ENCODE results near the gene NDFIP1. TPM values are rescaled to one million over a fixed set of nuclear protein-coding genes. Genes with fewer than 3 reads are reported as not detected.

NDFIP1 gene
- total and polyA plus RNA-seq, 2 of the 8 experiments (the other 6 are each of a cell fraction or from before 2014, with no cell fraction given): 8.8 to 27.1 TPM

GRCh38 chr5:142200387-142200786, 91.8 kb downstream of the NDFIP1 start:
- H3K18ac ChIP-seq (ENCODE audit: extremely low read depth, low read length): no peak overlapping the region
- H2BK15ac ChIP-seq (ENCODE audit: low read length): peak overlapping the region; percentile 83; the same call in 1 of the 2 replicates
- H3K23ac ChIP-seq (ENCODE audit: insufficient read length): no peak overlapping the region
- no peak overlapping the region for H2BK120ac ChIP-seq (replicated peaks; ENCODE audit: low read depth, low read length)
- peaks cover 0 to 2% (median 0%) of the 10 kb centered on the region in 4 experiments; a peak in 1 of 7 replicates for H3K27me3 ChIP-seq (replicated peaks in 1 of 4; ENCODE audit: control insufficient read depth in 3 of 4, extremely low read depth in 1 of 4, insufficient read depth in 3 of 4, low read length in 3 of 4)
- H2BK20ac ChIP-seq (ENCODE audit: low read length): peak overlapping the region; percentile 55; the same call in 1 of the 2 replicates
- H3K14ac ChIP-seq (ENCODE audit: insufficient read length): no peak overlapping the region
- H4K8ac ChIP-seq (ENCODE audit: extremely low read depth, insufficient read depth, low read length): no peak overlapping the region
- H2AK5ac ChIP-seq (ENCODE audit: low read depth, low read length): no peak overlapping the region
- H4K91ac ChIP-seq (replicated peaks; ENCODE audit: insufficient read length, low read length): peak overlapping the region; percentile 8
- peaks cover 0 to 3% (median 1%) of the 10 kb centered on the region in 4 experiments; a peak in 6 of 7 replicates for H3K4me1 ChIP-seq (replicated peaks in 1 of 4; ENCODE audit: control insufficient read depth in 3 of 4, insufficient read depth in 4 of 4, low read length in 3 of 4)
- no peak overlapping the region for H3K4ac ChIP-seq (replicated peaks; ENCODE audit: insufficient read length, low read depth, low read length)
- no peak overlapping the region for H3K4me2 ChIP-seq (ENCODE audit: insufficient read depth in 1 of 2, low read depth in 2 of 2, low read length in 2 of 2)
- no peaks in the 10 kb centered on the region for H4K20me1 ChIP-seq (replicated peaks in 1 of 2; ENCODE audit: control insufficient read depth in 1 of 2, insufficient read depth in 2 of 2, low read length in 2 of 2)
- TF ChIP-seq YY1 (IDR thresholded peaks at IDR 0.05; ENCODE audit: low read depth, low read length): no peak
- no peak for TF ChIP-seq GABPA (IDR thresholded peaks at IDR 0.05; ENCODE audit: borderline replicate concordance, insufficient read depth, low read length)
- TF ChIP-seq ZNF274 (IDR thresholded peaks at IDR 0.05; ENCODE audit: borderline replicate concordance, extremely low read depth, low read length): no peak
- no peak for TF ChIP-seq CEBPB (IDR thresholded peaks at IDR 0.05; ENCODE audit: low read depth, low read length)
- TF ChIP-seq EP300 (IDR thresholded peaks at IDR 0.05; ENCODE audit: borderline replicate concordance in 1 of 2, low read depth in 2 of 2, low read length in 2 of 2): no peak
- no peak for TF ChIP-seq NANOG (IDR thresholded peaks at IDR 0.05; ENCODE audit: insufficient read depth, low read depth, low read length, poor library complexity, severe bottlenecking)
- no peak for TF ChIP-seq GTF2F1 (IDR thresholded peaks at IDR 0.05; ENCODE audit: borderline replicate concordance, low read depth, low read length)
- TF ChIP-seq RFX5 (IDR thresholded peaks at IDR 0.05; ENCODE audit: borderline replicate concordance, low read depth, low read length): no peak
- no peak for TF ChIP-seq SRF (IDR thresholded peaks at IDR 0.05; ENCODE audit: low read depth, low read length)
- H2AFZ ChIP-seq (ENCODE audit: low read length): no peak overlapping the region
- no peak overlapping the region for H3K9ac ChIP-seq (replicated peaks in 1 of 4; ENCODE audit: extremely low read depth in 1 of 4, low read depth in 3 of 4, low read length in 3 of 4)
- H3K36me3 ChIP-seq (ENCODE audit: control insufficient read depth in 2 of 4, insufficient read depth in 4 of 4, low read length in 3 of 4): no peaks in the 10 kb centered on the region
- FAIRE-seq (no peak), DNase-seq (ENCODE audit: low read depth in 1 of 2, low spot score in 2 of 2) (no peak)
- H3K79me1 ChIP-seq (ENCODE audit: low read depth, low read length): no peaks in the 10 kb centered on the region
- H3K4me3 ChIP-seq (ENCODE audit: extremely low read depth in 1 of 4, insufficient read depth in 2 of 4, low read depth in 3 of 4, low read length in 4 of 4): no peak overlapping the region
- no peaks in the 10 kb centered on the region for H3K9me3 ChIP-seq (ENCODE audit: insufficient read depth in 2 of 2, low read depth in 1 of 2, low read length in 1 of 2)
- no peaks in the 10 kb centered on the region for H3K79me2 ChIP-seq (ENCODE audit: control insufficient read depth in 1 of 2, insufficient read depth in 2 of 2, low read length in 2 of 2)
- ChIA-PET POLR2A (ENCODE audit: partially characterized antibody) (no interaction called here), CTCF (ENCODE audit: partially characterized antibody) (no interaction called here)
- H3K27ac ChIP-seq (ENCODE audit: low read depth, low read length): no peak overlapping the region
- 0 out of 2 replicates have a peak overlapping the region, but pooled peaks have one; percentile 4 for H2BK5ac ChIP-seq (ENCODE audit: low read depth, low read length)
- H4K5ac ChIP-seq (ENCODE audit: insufficient read length, low read depth, low read length): no peak overlapping the region
- H2BK12ac ChIP-seq (ENCODE audit: low read depth, low read length): peak overlapping the region; percentile 43; the same call in 1 of the 2 replicates
- H3K56ac ChIP-seq (replicated peaks; ENCODE audit: insufficient read length, low read depth, low read length): no peak overlapping the region
- 58% methylated on average over 6 of the region's 6 CpGs; no CpG with 5 or more reads in 1 of the 2 experiments for WGBS, 2 experiments (ENCODE audit: extremely low coverage in 1 of 2, insufficient coverage in 1 of 2, insufficient read length in 1 of 2, insufficient replicate concordance in 2 of 2, low coverage in 1 of 2, low lambda C conversion rate in 2 of 2, missing lambda C conversion rate in 1 of 2)
- H3K23me2 ChIP-seq (ENCODE audit: low read depth, low read length): no peaks in the 10 kb centered on the region
